NB4 (cell line): ENCODE data around the gene IL23R.

Experiments
- CTCF ChIP-seq: IDR thresholded peaks from one replicate; pipeline ENCODE4 v1.5.1; 2012; ENCODE audit warnings: low read depth, low read length
- MAX ChIP-seq: IDR thresholded peaks from 2 replicates; pipeline ENCODE4 v1.6.1; 2011; ENCODE audit warnings: low read depth, low read length
- POLR2A ChIP-seq: IDR thresholded peaks from 2 replicates; pipeline ENCODE4 v1.6.1; 2011; ENCODE audit warnings: mild to moderate bottlenecking; ENCODE audit not compliant: insufficient read length; ENCODE audit errors: extremely low read depth

DNA sequence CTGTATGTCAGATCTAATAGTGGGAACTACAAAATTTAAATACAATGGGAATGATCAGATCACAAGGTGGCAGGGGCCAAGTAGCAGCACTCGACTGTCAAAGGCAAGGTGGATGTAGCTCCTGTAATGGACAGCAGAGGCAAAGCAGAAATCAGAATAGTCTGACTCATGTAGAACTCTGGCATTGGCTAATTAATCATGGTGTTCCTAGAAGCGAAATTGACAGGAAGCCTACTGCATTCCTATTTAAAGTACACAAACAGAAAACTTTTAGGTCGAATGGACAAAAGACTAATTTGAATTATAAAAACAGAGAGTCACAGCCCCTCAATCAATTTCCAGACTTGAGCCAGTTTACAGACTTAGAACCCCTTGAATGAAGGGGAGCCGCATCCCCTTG, 124.0 kb downstream of the IL23R start:
- no peak for TF ChIP-seq CTCF
- TF ChIP-seq POLR2A = no peak
- no peak for TF ChIP-seq MAX
